T-helper 2 cell treated with Interferon-gamma antibody and Interleukin-4, amounts not matched to agents 5 μg/mL and 100 μg/mL, for 36 hours (primary cell): ENCODE data around the gene ITGB3.
"Not testable (repeated sequence)": the region's sequence is repeated elsewhere in the genome, so short reads cannot be mapped to it uniquely, and the experiment has no call there.

ENCODE experiments used
- DNase-seq: peaks from one replicate; pipeline ENCODE4 v3.0.0; 2021; ENCODE audit warnings: low spot score
- H3K27ac Mint-ChIP-seq: one replicate; pipeline ENCODE4 v1.8.0; 2021; ENCODE audit warnings: mild to moderate bottlenecking, mixed read lengths
- H3K27me3 Mint-ChIP-seq: one replicate; pipeline ENCODE4 v1.8.0; 2021; ENCODE audit warnings: low read depth, mixed read lengths
- H3K36me3 Mint-ChIP-seq: one replicate; pipeline ENCODE4 v1.8.0; 2021; ENCODE audit warnings: low read depth, mixed read lengths
- H3K4me1 Mint-ChIP-seq: one replicate; pipeline ENCODE4 v1.8.0; 2021; ENCODE audit warnings: low read depth, mixed read lengths
- H3K4me3 Mint-ChIP-seq: one replicate; pipeline ENCODE4 v1.8.0; 2022; ENCODE audit warnings: mild to moderate bottlenecking, moderate library complexity, mixed read lengths
- H3K9me3 Mint-ChIP-seq: one replicate; pipeline ENCODE4 v1.8.0; 2021; ENCODE audit warnings: mixed read lengths

ITGB3 gene

GRCh38 chr17:47216821-47217220 is 36.8 kb upstream of the ITGB3 start:
- not testable (repeated sequence) for DNase-seq, H3K27ac Mint-ChIP-seq, H3K4me3 Mint-ChIP-seq, H3K36me3 Mint-ChIP-seq, H3K9me3 Mint-ChIP-seq
- H3K27me3 Mint-ChIP-seq: peaks cover 20% of the 10 kb centered on the region
- H3K4me1 Mint-ChIP-seq: peaks cover 29% of the 10 kb centered on the region

DNA sequence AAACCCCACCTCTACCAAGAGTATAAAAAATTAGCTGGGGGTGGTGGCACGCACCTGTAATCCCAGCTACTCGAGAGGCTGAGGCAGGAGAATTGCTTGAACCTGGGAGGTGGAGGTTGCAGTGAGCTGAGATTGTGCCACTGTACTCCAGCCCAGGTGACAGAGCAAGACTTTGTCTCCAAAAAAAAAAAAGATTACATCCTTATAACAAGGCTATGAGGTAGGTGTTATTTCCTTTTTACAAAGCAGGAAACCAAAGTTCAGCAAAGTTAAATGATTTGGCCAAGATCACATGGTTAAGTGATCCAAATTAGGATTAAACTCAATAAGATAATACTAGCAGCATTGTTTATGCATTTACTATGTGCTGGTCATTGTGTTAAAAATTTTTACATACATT is 36.3 kb upstream of the ITGB3 start:
- peaks cover 29% of the 10 kb centered on the region for H3K4me1 Mint-ChIP-seq
- not testable (repeated sequence) for H3K36me3 Mint-ChIP-seq, DNase-seq, H3K9me3 Mint-ChIP-seq, H3K4me3 Mint-ChIP-seq, H3K27ac Mint-ChIP-seq
- H3K27me3 Mint-ChIP-seq: peaks cover 18% of the 10 kb centered on the region

DNA sequence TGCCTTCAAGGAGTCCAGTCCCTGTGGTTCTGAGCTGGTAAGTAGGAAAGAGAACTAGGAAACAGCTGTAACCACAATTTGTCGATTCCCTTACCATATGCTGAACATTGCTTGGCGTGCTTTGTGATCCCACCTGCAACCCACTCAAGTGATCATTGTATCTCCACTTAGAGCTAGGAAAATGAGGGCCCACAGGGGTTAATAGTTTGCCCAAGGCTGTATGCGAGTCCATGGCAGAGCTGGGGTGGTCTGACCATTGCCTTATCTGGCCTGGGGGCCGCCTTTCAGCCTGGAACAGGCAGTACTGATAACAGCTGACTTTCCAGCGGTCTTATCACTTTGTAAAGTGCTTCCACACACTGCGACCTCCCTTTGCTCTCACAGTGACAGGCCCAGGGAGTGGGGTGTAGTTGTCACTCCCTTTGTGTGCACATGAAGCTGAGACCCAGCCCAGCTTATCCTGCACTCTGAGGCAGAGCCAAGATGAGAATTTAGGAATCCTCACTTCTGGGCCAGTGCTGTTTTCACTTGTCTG is 34.7 kb upstream of the ITGB3 start:
- DNase-seq: no peak
- Mint-ChIP-seq H3K27me3 (peaks cover 5% of the 10 kb centered on the region), H3K27ac (no peak overlapping the region), H3K4me3 (no peak overlapping the region), H3K4me1 (peaks cover 29% of the 10 kb centered on the region), H3K9me3 (peaks cover 8% of the 10 kb centered on the region), H3K36me3 (no peaks in the 10 kb centered on the region)

DNA sequence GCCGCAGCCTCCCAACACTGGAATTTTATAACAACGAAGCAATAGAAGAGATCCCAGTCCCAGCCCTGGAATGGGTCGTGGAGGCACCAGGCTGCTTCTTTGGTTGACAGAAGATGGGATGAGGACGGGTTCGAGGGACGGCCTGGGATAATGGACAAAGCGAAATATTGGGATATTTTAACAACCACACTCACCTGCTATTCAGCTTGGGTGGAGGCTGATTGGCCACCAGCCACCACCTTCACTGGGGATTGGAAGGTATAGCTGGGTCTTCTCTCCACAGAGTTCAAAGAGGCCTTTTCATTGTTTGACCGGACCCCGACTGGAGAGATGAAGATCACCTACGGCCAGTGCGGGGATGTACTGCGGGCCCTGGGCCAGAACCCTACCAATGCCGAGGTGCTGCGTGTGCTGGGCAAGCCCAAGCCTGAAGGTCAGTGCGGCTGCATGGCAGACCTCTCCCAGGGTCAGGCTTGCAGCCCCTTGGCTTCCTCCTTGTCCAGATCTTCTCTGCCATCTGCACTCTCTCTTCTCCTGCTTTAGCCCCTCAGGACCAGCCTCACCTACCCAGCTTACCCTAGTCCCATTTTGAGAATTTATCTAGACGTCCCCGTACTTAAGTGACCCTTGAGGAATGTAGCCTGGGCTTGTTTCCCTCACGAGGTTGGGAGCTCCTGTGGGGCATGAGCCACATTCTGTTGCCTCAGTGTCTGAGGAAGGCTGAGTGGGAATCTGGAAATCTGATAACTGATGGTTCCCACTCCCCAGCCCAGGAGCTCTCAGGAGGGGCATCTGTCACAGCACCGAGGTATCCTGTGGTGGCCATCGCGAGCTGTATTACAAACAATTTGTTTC is 33.8 kb upstream of the ITGB3 start:
- Mint-ChIP-seq H3K27ac (no peak overlapping the region), H3K9me3 (peaks cover 16% of the 10 kb centered on the region), H3K27me3 (peaks cover 3% of the 10 kb centered on the region), H3K4me3 (no peak overlapping the region), H3K36me3 (no peaks in the 10 kb centered on the region), H3K4me1 (peaks cover 29% of the 10 kb centered on the region)
- no peak for DNase-seq

DNA sequence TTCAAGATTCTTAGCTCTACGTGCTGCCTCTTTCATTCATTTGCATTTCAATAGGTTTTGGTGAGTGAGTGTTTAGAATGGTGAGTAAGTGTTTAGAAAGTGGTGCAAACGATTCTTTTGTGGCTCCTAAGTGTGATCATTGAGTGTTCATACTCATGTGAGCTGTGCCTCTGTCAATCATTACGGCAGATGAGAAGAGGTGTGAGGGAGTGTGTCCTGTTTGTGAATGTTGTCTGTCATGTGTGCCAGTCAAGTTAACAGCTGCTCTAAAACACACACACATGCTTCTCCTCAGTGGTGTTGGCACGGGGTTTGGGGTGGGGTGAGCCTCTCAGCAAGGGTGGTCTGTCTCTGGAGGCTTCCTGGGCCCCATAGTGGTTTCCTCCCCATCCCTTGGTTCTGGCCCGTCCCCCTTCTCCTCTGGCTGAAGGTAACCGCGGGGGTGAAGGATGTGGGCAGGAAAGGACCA is 33.1 kb upstream of the ITGB3 start:
- Mint-ChIP-seq H3K4me3 (no peak overlapping the region), H3K9me3 (peaks cover 16% of the 10 kb centered on the region), H3K27ac (peak overlapping the region; percentile 22), H3K36me3 (no peaks in the 10 kb centered on the region), H3K4me1 (peaks cover 29% of the 10 kb centered on the region), H3K27me3 (no peaks in the 10 kb centered on the region)
- DNase-seq: no peak

DNA sequence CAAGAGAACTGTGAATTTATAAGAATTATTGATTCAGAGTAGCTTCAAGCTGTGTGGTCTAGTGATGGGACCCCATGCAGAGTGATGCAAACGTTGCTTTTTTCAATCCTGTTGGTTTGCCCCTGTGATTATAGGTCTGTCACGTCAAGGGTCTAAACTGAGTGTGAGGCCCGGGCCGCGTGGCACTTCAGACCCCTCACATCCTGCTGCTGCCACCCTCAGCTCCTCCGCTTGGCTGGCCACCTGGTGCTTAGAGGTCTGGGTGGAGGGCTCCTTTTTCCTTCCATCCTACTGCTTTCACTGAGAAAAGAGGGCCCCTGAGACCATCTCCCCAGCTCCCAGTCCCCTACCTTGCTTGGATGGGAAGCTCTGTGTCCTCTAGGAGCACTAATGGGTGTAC is 32.5 kb upstream of the ITGB3 start:
- Mint-ChIP-seq H3K36me3 (no peaks in the 10 kb centered on the region), H3K9me3 (peaks cover 16% of the 10 kb centered on the region), H3K27ac (peak overlapping the region; percentile 7), H3K27me3 (no peaks in the 10 kb centered on the region), H3K4me1 (peaks cover 28% of the 10 kb centered on the region), H3K4me3 (no peak overlapping the region)
- no peak for DNase-seq

DNA sequence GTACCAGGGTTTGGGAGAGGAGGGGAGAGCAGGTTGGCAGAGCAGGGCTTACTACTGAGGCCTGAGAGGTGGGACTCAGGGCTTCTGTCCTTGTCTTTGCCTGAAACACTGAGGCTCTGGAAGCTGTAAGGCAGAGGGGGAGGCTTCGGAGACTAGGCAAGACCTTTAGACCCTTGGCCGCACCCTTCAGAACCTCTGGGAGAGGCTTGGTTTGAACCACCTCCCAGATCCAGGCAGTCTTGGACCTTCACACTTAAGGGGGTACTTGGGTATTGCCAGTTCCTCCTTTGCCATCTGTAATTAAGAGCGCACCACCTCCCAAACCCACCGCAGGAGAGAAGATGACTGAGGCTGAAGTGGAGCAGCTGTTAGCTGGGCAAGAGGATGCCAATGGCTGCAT is 31.6 kb upstream of the ITGB3 start:
- no peaks in the 10 kb centered on the region for H3K36me3 Mint-ChIP-seq
- H3K9me3 Mint-ChIP-seq: peaks cover 16% of the 10 kb centered on the region
- peaks cover 27% of the 10 kb centered on the region for H3K4me1 Mint-ChIP-seq
- DNase-seq: no peak
- H3K27me3 Mint-ChIP-seq: no peaks in the 10 kb centered on the region
- no peak overlapping the region for H3K4me3 Mint-ChIP-seq
- H3K27ac Mint-ChIP-seq: no peak overlapping the region

DNA sequence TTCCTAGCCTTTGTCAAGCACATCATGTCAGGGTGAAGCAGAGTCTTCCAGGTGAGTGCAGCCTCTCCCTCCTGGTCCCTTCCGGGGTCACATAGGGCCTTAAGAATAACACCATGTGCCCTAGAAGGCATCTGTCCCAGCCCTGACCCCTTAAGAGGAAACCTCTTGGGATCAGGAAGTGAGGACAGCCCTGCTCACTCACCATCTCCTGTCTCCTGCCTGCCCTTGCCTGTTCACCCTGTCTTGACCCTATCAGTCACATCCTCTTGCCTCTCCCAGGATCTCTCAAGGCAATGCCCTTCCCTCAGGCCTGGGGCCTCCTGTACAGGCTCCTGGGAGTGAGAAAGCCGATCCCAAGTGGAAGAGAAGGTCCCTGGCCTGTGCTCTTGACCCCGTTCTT is 30.6 kb upstream of the ITGB3 start:
- no peak for DNase-seq
- no peaks in the 10 kb centered on the region for H3K36me3 Mint-ChIP-seq
- peaks cover 3% of the 10 kb centered on the region for H3K27me3 Mint-ChIP-seq
- peaks cover 23% of the 10 kb centered on the region for H3K4me1 Mint-ChIP-seq
- no peak overlapping the region for H3K4me3 Mint-ChIP-seq
- H3K9me3 Mint-ChIP-seq: peaks cover 16% of the 10 kb centered on the region
- H3K27ac Mint-ChIP-seq: no peak overlapping the region

DNA sequence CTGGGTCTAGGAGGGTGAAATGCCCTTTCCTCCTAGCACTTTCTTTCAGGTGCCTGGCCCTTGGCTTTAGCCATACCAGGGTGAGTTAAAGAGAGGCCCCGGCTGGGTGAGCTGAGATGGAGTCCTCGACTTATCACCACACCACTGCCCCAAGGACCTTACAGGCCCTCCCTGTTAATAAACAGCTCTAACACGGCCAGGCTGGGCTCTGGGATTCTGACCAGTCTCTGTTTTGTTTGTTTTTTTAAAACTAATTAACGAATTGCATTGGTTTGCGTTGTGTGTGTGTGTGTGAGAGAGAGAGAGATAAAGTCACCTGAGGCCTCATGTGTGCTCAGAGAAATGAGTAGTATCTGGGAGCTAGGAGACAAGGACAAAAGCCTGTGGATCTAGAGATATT is 30.2 kb upstream of the ITGB3 start:
- Mint-ChIP-seq H3K36me3 (no peaks in the 10 kb centered on the region), H3K4me3 (no peak overlapping the region), H3K27ac (no peak overlapping the region), H3K9me3 (peaks cover 16% of the 10 kb centered on the region), H3K4me1 (peaks cover 21% of the 10 kb centered on the region), H3K27me3 (peaks cover 5% of the 10 kb centered on the region)
- no peak for DNase-seq

DNA sequence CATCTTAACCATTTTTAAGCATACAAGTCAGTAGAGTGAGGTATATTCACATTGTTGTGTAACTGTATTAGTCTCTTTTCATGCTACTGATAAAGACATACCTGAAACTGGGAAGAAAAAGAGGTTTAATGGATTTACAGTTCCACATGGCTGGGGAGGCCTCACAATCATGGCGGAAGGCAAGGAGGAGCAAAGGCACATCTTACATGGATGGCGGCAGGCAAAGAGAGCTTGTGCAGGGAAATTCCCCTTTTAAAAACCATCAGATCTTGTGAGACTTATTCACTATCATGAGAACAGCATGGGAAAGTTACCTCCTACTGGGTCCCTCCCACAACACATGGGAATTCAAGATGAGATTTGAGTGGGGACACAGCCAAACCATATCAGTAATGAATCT is 29.6 kb upstream of the ITGB3 start:
- not testable (repeated sequence) for H3K4me3 Mint-ChIP-seq, H3K27me3 Mint-ChIP-seq, DNase-seq, H3K36me3 Mint-ChIP-seq, H3K27ac Mint-ChIP-seq
- Mint-ChIP-seq H3K4me1 (peaks cover 18% of the 10 kb centered on the region), H3K9me3 (peaks cover 16% of the 10 kb centered on the region)

DNA sequence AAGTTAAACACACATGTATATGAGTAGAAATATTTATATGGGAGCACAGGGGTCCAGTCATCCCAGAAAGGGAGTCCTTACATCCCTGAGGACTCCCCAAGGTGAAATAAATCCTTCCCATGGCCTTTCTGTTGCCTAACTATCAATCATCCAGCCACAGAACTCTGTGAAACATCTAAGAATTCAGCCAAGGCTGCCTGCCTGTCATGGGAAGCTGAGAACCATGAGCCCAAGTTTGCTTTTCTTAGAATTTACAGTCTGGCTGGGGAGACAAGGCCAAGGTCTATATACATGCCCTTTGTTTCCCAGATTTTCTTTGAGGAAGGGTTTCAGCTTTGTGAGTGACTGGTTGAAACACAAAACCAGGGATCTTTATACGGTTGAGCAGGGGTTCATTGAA is 28.7 kb upstream of the ITGB3 start:
- Mint-ChIP-seq H3K27me3 (peaks cover 5% of the 10 kb centered on the region), H3K36me3 (no peaks in the 10 kb centered on the region), H3K9me3 (peaks cover 16% of the 10 kb centered on the region), H3K27ac (no peak overlapping the region), H3K4me1 (peaks cover 19% of the 10 kb centered on the region), H3K4me3 (no peak overlapping the region)
- DNase-seq: no peak

- DNase-seq: no peak
- no peak overlapping the region for H3K4me3 Mint-ChIP-seq
- peaks cover 8% of the 10 kb centered on the region for H3K27me3 Mint-ChIP-seq
- no peaks in the 10 kb centered on the region for H3K36me3 Mint-ChIP-seq
- H3K4me1 Mint-ChIP-seq: peaks cover 20% of the 10 kb centered on the region
- no peak overlapping the region for H3K27ac Mint-ChIP-seq
- peaks cover 16% of the 10 kb centered on the region for H3K9me3 Mint-ChIP-seq
Observed at GRCh38 chr17:47225436-47225858, 28.2 kb upstream of the ITGB3 start.

DNA sequence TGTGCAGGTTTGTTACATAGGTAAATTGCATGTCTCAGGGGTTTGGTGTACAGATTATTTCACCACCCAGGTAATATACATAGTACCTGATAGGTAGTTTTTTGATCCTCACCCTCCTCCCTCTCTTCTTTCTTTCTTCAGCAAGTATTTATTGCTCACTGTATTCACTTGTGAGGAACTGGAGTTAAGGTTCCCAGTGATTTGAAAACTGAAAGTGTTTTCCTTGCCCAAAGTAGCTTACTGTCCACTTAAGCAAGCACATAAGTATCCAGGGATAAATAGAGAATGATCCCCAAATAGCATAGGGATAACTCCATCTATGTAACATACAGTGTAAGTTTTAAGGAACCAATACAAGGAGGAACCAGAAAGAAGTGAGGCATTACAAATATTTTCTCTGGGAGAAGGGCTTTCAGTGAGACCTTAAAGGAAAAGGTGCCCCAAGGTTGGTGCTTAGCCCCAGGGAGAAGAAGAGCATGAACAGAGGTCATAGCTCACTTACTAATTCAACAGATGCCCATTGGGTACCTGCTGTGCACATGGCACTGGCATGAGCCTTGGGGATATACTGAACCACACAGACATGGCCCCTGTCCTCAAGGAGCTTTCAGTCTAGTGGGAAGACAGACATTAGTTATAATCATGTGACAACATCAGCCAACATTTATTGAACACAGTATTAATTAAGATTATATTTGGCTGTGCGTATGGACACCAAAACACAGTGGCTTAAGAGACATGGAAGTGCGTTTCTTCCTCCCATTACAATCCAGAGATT is 27.5 kb upstream of the ITGB3 start:
- no peak for DNase-seq
- H3K4me1 Mint-ChIP-seq: peaks cover 19% of the 10 kb centered on the region
- peaks cover 16% of the 10 kb centered on the region for H3K9me3 Mint-ChIP-seq
- H3K36me3 Mint-ChIP-seq: no peaks in the 10 kb centered on the region
- peaks cover 13% of the 10 kb centered on the region for H3K27me3 Mint-ChIP-seq
- no peak overlapping the region for H3K27ac Mint-ChIP-seq
- H3K4me3 Mint-ChIP-seq: no peak overlapping the region

DNA sequence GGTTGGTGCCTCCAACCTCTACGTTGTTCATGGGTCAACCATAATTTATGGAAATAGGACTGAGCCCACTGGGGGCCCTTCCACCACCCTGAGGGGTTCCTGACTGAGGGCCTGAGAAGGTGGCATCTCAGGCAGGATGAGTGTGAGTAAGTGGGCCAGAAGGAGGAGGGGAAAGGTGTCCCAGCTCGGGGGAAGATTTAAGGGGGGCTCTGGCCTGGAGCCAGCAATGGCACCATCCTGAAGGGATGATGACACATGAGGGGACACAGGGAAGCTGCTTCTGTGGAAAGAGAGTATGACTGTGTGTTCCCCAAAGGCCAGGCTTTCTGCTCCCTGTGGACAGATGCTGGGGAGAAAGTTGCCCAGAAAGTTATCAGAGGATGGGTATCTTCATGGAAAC is 25.8 kb upstream of the ITGB3 start:
- Mint-ChIP-seq H3K4me3 (no peak overlapping the region), H3K4me1 (peaks cover 15% of the 10 kb centered on the region), H3K36me3 (no peaks in the 10 kb centered on the region), H3K27me3 (peaks cover 23% of the 10 kb centered on the region), H3K27ac (no peak overlapping the region), H3K9me3 (peaks cover 16% of the 10 kb centered on the region)
- DNase-seq: no peak
